HepG2 (cell line): ENCODE measurements around the gene ILKAP. TPM values are rescaled to one million over a fixed set of nuclear protein-coding genes. Genes with fewer than 3 reads are reported as not detected.

ENCODE experiments used
- ATAC-seq: fragments of 200-7000 bp; cut with Tn5 transposase; 3 replicates; pipeline ENCODE4 v1.9.1; 2020; ENCODE audit warnings: mild to moderate bottlenecking, moderate library complexity
- BruUV-seq: library from RNA; stranded (reverse); fragments of 400-500 nt; replicated peaks from 2 replicates; lab custom pipeline; 2021; lab: Mats Ljungman, UMichigan
- CTCF ChIA-PET: fragments of 300-600 bp; formaldehyde crosslinking; extraction: SDS; loops from one replicate; lab custom pipeline; 2021; ENCODE audit warnings: low total read pairs, inconsistent platforms, low intra/inter-chr PET ratio; lab: Yijun Ruan, JAX
- POLR2A ChIA-PET: fragments of 350-600 bp; sonication (Branson Sonifier 250); formaldehyde crosslinking; loops from one replicate; lab custom pipeline; 2020; ENCODE audit warnings: antibody characterized with exemption, inconsistent platforms; lab: Yijun Ruan, JAX
- DNase-seq: peaks from one replicate; pipeline ENCODE4 v3.0.0-alpha.2; 2015; ENCODE audit warnings: low spot score
- FAIRE-seq: peaks from 3 replicates; lab custom pipeline; 2011; peaks lifted over from hg19 to GRCh38; lab: Jason Lieb, UNC
- H2AFZ ChIP-seq: one replicate; pipeline ENCODE4 v1.6.1; 2011; ENCODE audit warnings: low read length, inconsistent platforms
- H3K27ac ChIP-seq: fragments of 300-600 bp; 3 replicates; pipeline ENCODE4 v1.8.0; 2011; ENCODE audit warnings: mixed run types, mild to moderate bottlenecking, mixed read lengths, low read length, inconsistent platforms; ENCODE audit not compliant: insufficient read depth; ENCODE audit errors: extremely low read length
- H3K27me3 ChIP-seq, 2 experiments: fragments of 200-600 bp in 1 of 2; 2 replicates in 1 of 2; 3 replicates in 1 of 2; pipeline versions ENCODE4 v1.6.0 to v1.8.0; 2011; ENCODE audit warnings: low read length in 2 of 2, mild to moderate bottlenecking in 2 of 2, moderate library complexity in 2 of 2, inconsistent platforms in 1 of 2; ENCODE audit not compliant: insufficient read depth in 2 of 2, control insufficient read depth in 1 of 2
- H3K36me3 ChIP-seq, 2 experiments: fragments of 200-600 bp in 1 of 2; replicated peaks in 1 of 2; 2 replicates in 1 of 2; 3 replicates in 1 of 2; pipeline versions ENCODE4 v1.5.1 to v1.8.0; 2011; ENCODE audit warnings: low read length in 2 of 2, inconsistent platforms in 1 of 2; ENCODE audit not compliant: insufficient read depth in 2 of 2, control insufficient read depth in 1 of 2
- H3K4me1 ChIP-seq: 2 replicates; pipeline ENCODE4 v1.5.1; 2012; ENCODE audit warnings: low read length, inconsistent platforms; ENCODE audit not compliant: insufficient read depth
- H3K4me2 ChIP-seq: 2 replicates; pipeline ENCODE4 v1.6.0; 2011; ENCODE audit warnings: low read depth, low read length, inconsistent platforms
- H3K4me3 ChIP-seq, 3 experiments: fragments of 200-600 bp in 1 of 3; sonication (generic), shearing (Covaris generic) in 1 of 3; replicated peaks in 1 of 3; 2 replicates each; pipeline ENCODE4 v1.5.1; 2011 to 2016; ENCODE audit warnings: low read length in 3 of 3, inconsistent platforms in 2 of 3, low read depth in 2 of 3, mild to moderate bottlenecking in 2 of 3, control low read depth in 1 of 3, mixed read lengths in 1 of 3; ENCODE audit not compliant: insufficient read depth in 1 of 3
- H3K79me2 ChIP-seq: one replicate; pipeline ENCODE4 v1.6.1; 2011; ENCODE audit warnings: low read length, inconsistent platforms; ENCODE audit not compliant: insufficient read depth
- H3K9ac ChIP-seq: 2 replicates; pipeline ENCODE4 v1.6.0; 2011; ENCODE audit warnings: mild to moderate bottlenecking, low read depth, low read length, inconsistent platforms; ENCODE audit not compliant: insufficient read depth
- H3K9me3 ChIP-seq: 2 replicates; pipeline ENCODE4 v1.5.1; 2012; ENCODE audit warnings: mild to moderate bottlenecking, low read length
- H4K20me1 ChIP-seq: 2 replicates; pipeline ENCODE4 v1.6.0; 2011; ENCODE audit warnings: inconsistent platforms, mild to moderate bottlenecking, low read length, moderate library complexity; ENCODE audit not compliant: insufficient read depth
- CERS6 ChIP-seq: sonication (generic); formaldehyde crosslinking; IDR thresholded peaks from 2 replicates; pipeline ENCODE4 v1.5.0; 2020; ENCODE audit warnings: missing genetic modification reagents
- NFE2L1 ChIP-seq: sonication (generic); formaldehyde crosslinking; IDR thresholded peaks from 2 replicates; pipeline ENCODE4 v1.4.0; 2020; ENCODE audit warnings: missing genetic modification reagents, mild to moderate bottlenecking, borderline replicate concordance
- RBM22 ChIP-seq: fragments of 200-400 bp; formaldehyde crosslinking; optimal IDR thresholded peaks from 2 replicates; pipeline ENCODE3; 2017; ENCODE audit warnings: mild to moderate bottlenecking, low read length, moderate library complexity
- RFX5 ChIP-seq: IDR thresholded peaks from 2 replicates; pipeline ENCODE4 v1.6.1; 2011; ENCODE audit warnings: low read depth, low read length, improper control_type of control experiment
- SAP130 ChIP-seq: IDR thresholded peaks from 2 replicates; pipeline ENCODE4 v1.6.1; 2016; ENCODE audit warnings: low read depth
- ZNF292 ChIP-seq: sonication (generic); formaldehyde crosslinking; IDR thresholded peaks from 2 replicates; pipeline ENCODE4 v1.8.1; 2022; ENCODE audit warnings: mild to moderate bottlenecking, low read depth, missing genetic modification reagents, borderline replicate concordance
- WGBS: methylation state at CpG from one replicate; pipeline ENCODE4 v1.1.6; 2017; ENCODE audit warnings: low lambda C conversion rate; 5-methylcytosine and 5-hydroxymethylcytosine counted together
- in situ Hi-C: cut with HindIII; loops from 2 replicates; pipeline ENCODE4 v1.10.0; 2017; ENCODE audit warnings: low pct_unique_long_range_greater_than_20kb; ENCODE audit not compliant: extremely low pct_ligation_motif_present
- intact Hi-C: fragments of 100-400 bp; cut with micrococcal nuclease; formaldehyde crosslinking; loops from one replicate; pipeline ENCODE4 v1.10.0; 2022; ENCODE audit not compliant: unreplicated experiment
- polyA plus RNA-seq, 8 experiments: library from polyadenylated mRNA; depleted of rRNA in 3 of 8; stranded (reverse) in 7 of 8; unstranded in 1 of 8; fragments of >200 nt; fragmentation: Illumina TruSeq in 4 of 8; extraction: Trizol in 4 of 8; gene quantifications; 2 replicates each; pipeline versions ENCODE4 v1.2.1 to v1.2.3, GENCODE V29; 2011 to 2016; ENCODE audit warnings: low read depth in 4 of 8, missing spikeins in 1 of 8, mixed read lengths in 1 of 8; ENCODE audit not compliant: insufficient read depth in 1 of 8
- total RNA-seq, 5 experiments: library from RNA; depleted of rRNA; stranded (reverse); fragments of >200 nt; fragmentation: Illumina TruSeq; extraction: Trizol; gene quantifications; 2 replicates each; pipeline ENCODE4 v1.2.3, GENCODE V29; 2016; ENCODE audit warnings: low read depth in 1 of 5
- TF ChIP-seq, protein P1 (sequence below): sonication (generic); formaldehyde crosslinking; conservative IDR thresholded peaks from 2 replicates; pipeline ENCODE4 v1.4.0; 2020; ENCODE audit warnings: missing genetic modification reagents

ILKAP gene
- total and polyA plus RNA-seq, 2 of the 13 experiments (the other 11 are each of a cell fraction or from before 2014, with no cell fraction given) = 29.6 to 33.1 TPM

GRCh38 chr2:238180554-238180953 lies 22.9 kb downstream of the ILKAP start:
- Histone ChIP-seq H2AFZ (no peak overlapping the region), H3K27me3 (no peaks in the 10 kb centered on the region), H3K4me2 (no peak overlapping the region), H3K4me1 (no peaks in the 10 kb centered on the region), H4K20me1 (no peaks in the 10 kb centered on the region), H3K79me2 (no peaks in the 10 kb centered on the region), H3K9ac (no peak overlapping the region), H3K9me3 (no peaks in the 10 kb centered on the region), H3K36me3 (peaks cover 42 to 87% of the 10 kb centered on the region in 2 experiments), H3K27ac (no peak overlapping the region), H3K4me3 (no peak overlapping the region)
- TSS peak; percentile 3 for BruUV-seq
- intact Hi-C loops = no loop called here
- ATAC-seq = no peak
- in situ Hi-C loops = no loop called here
- DNase-seq = no peak
- FAIRE-seq = no peak
- WGBS = 95% methylated on average over 5 of the region's 5 CpGs
- POLR2A ChIA-PET = no interaction called here
- CTCF ChIA-PET = no interaction called here
- TF ChIP-seq NFE2L1 (CRISPR knock-in tag) (no peak), ZNF292 (CRISPR knock-in tag) (no peak), RBM22 (peak; percentile 55)
- TF ChIP-seq, protein P1, sequence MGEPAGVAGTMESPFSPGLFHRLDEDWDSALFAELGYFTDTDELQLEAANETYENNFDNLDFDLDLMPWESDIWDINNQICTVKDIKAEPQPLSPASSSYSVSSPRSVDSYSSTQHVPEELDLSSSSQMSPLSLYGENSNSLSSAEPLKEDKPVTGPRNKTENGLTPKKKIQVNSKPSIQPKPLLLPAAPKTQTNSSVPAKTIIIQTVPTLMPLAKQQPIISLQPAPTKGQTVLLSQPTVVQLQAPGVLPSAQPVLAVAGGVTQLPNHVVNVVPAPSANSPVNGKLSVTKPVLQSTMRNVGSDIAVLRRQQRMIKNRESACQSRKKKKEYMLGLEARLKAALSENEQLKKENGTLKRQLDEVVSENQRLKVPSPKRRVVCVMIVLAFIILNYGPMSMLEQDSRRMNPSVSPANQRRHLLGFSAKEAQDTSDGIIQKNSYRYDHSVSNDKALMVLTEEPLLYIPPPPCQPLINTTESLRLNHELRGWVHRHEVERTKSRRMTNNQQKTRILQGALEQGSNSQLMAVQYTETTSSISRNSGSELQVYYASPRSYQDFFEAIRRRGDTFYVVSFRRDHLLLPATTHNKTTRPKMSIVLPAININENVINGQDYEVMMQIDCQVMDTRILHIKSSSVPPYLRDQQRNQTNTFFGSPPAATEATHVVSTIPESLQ (CRISPR knock-in tag) = no peak

- Histone ChIP-seq H3K27me3 (no peaks in the 10 kb centered on the region), H2AFZ (no peak overlapping the region), H3K4me3 (no peak overlapping the region), H3K4me1 (no peaks in the 10 kb centered on the region), H3K79me2 (no peaks in the 10 kb centered on the region), H3K27ac (no peak overlapping the region), H3K4me2 (no peak overlapping the region), H4K20me1 (no peaks in the 10 kb centered on the region), H3K9me3 (no peaks in the 10 kb centered on the region), H3K9ac (no peak overlapping the region), H3K36me3 (peaks cover 35 to 83% of the 10 kb centered on the region in 2 experiments)
- DNase-seq (no peak), FAIRE-seq (no peak), ATAC-seq (no peak)
- no TSS peak for BruUV-seq
- ChIA-PET CTCF (no interaction called here), POLR2A (no interaction called here)
- intact Hi-C loops (no loop called here), in situ Hi-C loops (no loop called here)
- TF ChIP-seq RFX5 = no peak
- no peak for TF ChIP-seq CERS6 (CRISPR knock-in tag)
- no peak for TF ChIP-seq SAP130 (CRISPR knock-in tag)
Observed at GRCh38 chr2:238176613-238177012, 26.9 kb downstream of the ILKAP start.
